Astrocyte (in vitro differentiated cells and primary cell): Measurements from ENCODE around the gene SCAMP5. TPM values are rescaled to one million over a fixed set of nuclear protein-coding genes. Genes with fewer than 3 reads are reported as not detected.
A peak's percentile ranks its signal among the peaks of the same experiment; 100 is the strongest.

Experiments
- DNase-seq: peaks from one replicate; pipeline ENCODE4 v3.0.0-alpha.2; 2010; ENCODE audit warnings: low read depth
- FAIRE-seq: peaks from 2 replicates; lab custom pipeline; 2011; peaks lifted over from hg19 to GRCh38; lab: Jason Lieb, UNC
- H2AFZ ChIP-seq: 2 replicates; pipeline ENCODE4 v1.6.0; 2012; ENCODE audit warnings: low read depth, low read length, inconsistent platforms
- H3K27ac ChIP-seq: 2 replicates; pipeline ENCODE4 v1.5.1; 2011; ENCODE audit warnings: low read depth, low read length, inconsistent platforms
- H3K27me3 ChIP-seq: 2 replicates; pipeline ENCODE4 v1.6.0; 2011; ENCODE audit warnings: low read length, inconsistent platforms; ENCODE audit not compliant: insufficient read depth
- H3K36me3 ChIP-seq: 2 replicates; pipeline ENCODE4 v1.5.1; 2011; ENCODE audit warnings: low read length, inconsistent platforms; ENCODE audit not compliant: insufficient read depth
- H3K4me1 ChIP-seq: 2 replicates; pipeline ENCODE4 v1.5.1; 2011; ENCODE audit warnings: low read length, inconsistent platforms; ENCODE audit not compliant: insufficient read depth
- H3K4me2 ChIP-seq: 2 replicates; pipeline ENCODE4 v1.6.0; 2012; ENCODE audit warnings: low read length, inconsistent platforms
- H3K4me3 ChIP-seq: 2 replicates; pipeline ENCODE4 v1.5.1; 2011; ENCODE audit warnings: low read depth, mild to moderate bottlenecking, low read length, inconsistent platforms; ENCODE audit not compliant: insufficient read depth
- H3K79me2 ChIP-seq: 2 replicates; pipeline ENCODE4 v1.6.0; 2012; ENCODE audit warnings: mild to moderate bottlenecking, low read length, inconsistent platforms; ENCODE audit not compliant: insufficient read depth
- H3K9ac ChIP-seq: 2 replicates; pipeline ENCODE4 v1.6.0; 2012; ENCODE audit warnings: mild to moderate bottlenecking, low read length, inconsistent platforms
- H3K9me3 ChIP-seq: 2 replicates; pipeline ENCODE4 v1.5.1; 2012; ENCODE audit warnings: low read depth, mild to moderate bottlenecking, low read length, inconsistent platforms; ENCODE audit not compliant: insufficient read depth
- H4K20me1 ChIP-seq: 2 replicates; pipeline ENCODE4 v1.6.0; 2012; ENCODE audit warnings: low read length, inconsistent platforms; ENCODE audit not compliant: insufficient read depth
- H3K27ac Mint-ChIP-seq: one replicate; pipeline ENCODE4 v1.8.0; 2021; ENCODE audit warnings: mild to moderate bottlenecking, mixed read lengths; ENCODE audit not compliant: unreplicated experiment
- H3K27me3 Mint-ChIP-seq: one replicate; pipeline ENCODE4 v1.8.0; 2021; ENCODE audit warnings: low read depth, mixed read lengths; ENCODE audit not compliant: unreplicated experiment
- H3K36me3 Mint-ChIP-seq: one replicate; pipeline ENCODE4 v1.8.0; 2021; ENCODE audit warnings: low read depth, mixed read lengths; ENCODE audit not compliant: unreplicated experiment
- H3K4me1 Mint-ChIP-seq: one replicate; pipeline ENCODE4 v1.8.0; 2021; ENCODE audit warnings: low read depth, mixed read lengths; ENCODE audit not compliant: unreplicated experiment
- H3K4me3 Mint-ChIP-seq: one replicate; pipeline ENCODE4 v1.8.0; 2021; ENCODE audit warnings: mild to moderate bottlenecking, moderate library complexity, mixed read lengths; ENCODE audit not compliant: unreplicated experiment
- H3K9me3 Mint-ChIP-seq: one replicate; pipeline ENCODE4 v1.8.0; 2021; ENCODE audit warnings: mild to moderate bottlenecking, mixed read lengths; ENCODE audit not compliant: unreplicated experiment
- EZH2 ChIP-seq: IDR thresholded peaks from 2 replicates; pipeline ENCODE4 v1.6.1; 2012; ENCODE audit warnings: mild to moderate bottlenecking, low read length, inconsistent platforms; ENCODE audit not compliant: insufficient read depth
- total RNA-seq: library from RNA; stranded (reverse); gene quantifications from 2 replicates; pipeline ENCODE4 v1.2.1, GENCODE V29; 2021
- TF ChIP-seq, protein P1 (sequence below): IDR thresholded peaks from 2 replicates; pipeline ENCODE4 v1.5.1; 2011; ENCODE audit warnings: low read depth, mild to moderate bottlenecking, inconsistent platforms, low read length, moderate library complexity; ENCODE audit not compliant: insufficient read depth

SCAMP5 gene
- total RNA-seq, 1 donor from 2014 or later, result 18.7 TPM

DNA sequence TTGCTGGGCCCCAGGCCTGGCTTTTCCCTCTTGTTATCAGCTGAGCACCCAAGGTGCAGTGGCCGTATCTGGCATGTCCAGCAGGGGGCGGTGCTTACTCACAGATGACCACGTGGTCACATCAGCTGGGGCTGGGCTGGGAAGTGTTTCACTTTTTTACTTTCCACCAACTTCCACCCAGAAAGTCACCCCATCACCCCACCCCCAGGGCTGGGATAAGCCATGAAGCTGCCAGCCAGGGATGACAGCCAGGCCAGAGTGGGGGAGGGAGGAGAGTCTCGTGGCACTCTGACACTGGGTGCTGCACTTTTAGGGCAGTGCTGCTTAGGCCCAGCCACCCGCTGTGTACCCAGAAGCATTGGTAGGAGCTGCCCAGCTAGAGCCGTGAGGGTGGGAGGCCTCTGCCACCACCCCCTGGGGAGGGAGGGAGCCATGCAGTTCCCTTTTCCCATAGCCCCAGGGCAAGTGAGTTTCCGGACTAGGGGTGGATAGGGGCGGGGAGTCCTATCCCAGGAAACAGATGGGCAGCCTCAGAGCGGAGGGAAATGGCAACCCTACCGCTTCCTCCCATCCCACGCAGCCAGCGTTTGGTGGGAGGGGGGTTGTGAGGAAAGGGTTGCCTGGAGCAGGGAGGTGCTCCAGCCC lies 34.1 kb downstream of the SCAMP5 start:
- H3K4me1 Mint-ChIP-seq, result peaks cover 16% of the 10 kb centered on the region
- DNase-seq (peak; percentile 40), FAIRE-seq (no peak)
- Histone ChIP-seq H3K27me3 (no peaks in the 10 kb centered on the region), H3K4me3 (no peak overlapping the region), H3K4me1 (peaks cover 8% of the 10 kb centered on the region), H3K9me3 (no peaks in the 10 kb centered on the region), H3K36me3 (no peaks in the 10 kb centered on the region), H3K27ac (no peak overlapping the region), H3K79me2 (peaks cover 14% of the 10 kb centered on the region), H3K4me2 (peak overlapping the region; percentile 59), H2AFZ (peak overlapping the region; percentile 50), H3K9ac (peak overlapping the region; percentile 50), H4K20me1 (peaks cover 16% of the 10 kb centered on the region)
- H3K27ac Mint-ChIP-seq, result no peak overlapping the region
- H3K4me3 Mint-ChIP-seq, result no peak overlapping the region
- H3K27me3 Mint-ChIP-seq, result no peaks in the 10 kb centered on the region
- TF ChIP-seq, protein P1, sequence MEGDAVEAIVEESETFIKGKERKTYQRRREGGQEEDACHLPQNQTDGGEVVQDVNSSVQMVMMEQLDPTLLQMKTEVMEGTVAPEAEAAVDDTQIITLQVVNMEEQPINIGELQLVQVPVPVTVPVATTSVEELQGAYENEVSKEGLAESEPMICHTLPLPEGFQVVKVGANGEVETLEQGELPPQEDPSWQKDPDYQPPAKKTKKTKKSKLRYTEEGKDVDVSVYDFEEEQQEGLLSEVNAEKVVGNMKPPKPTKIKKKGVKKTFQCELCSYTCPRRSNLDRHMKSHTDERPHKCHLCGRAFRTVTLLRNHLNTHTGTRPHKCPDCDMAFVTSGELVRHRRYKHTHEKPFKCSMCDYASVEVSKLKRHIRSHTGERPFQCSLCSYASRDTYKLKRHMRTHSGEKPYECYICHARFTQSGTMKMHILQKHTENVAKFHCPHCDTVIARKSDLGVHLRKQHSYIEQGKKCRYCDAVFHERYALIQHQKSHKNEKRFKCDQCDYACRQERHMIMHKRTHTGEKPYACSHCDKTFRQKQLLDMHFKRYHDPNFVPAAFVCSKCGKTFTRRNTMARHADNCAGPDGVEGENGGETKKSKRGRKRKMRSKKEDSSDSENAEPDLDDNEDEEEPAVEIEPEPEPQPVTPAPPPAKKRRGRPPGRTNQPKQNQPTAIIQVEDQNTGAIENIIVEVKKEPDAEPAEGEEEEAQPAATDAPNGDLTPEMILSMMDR, result peak; percentile 90
- TF ChIP-seq EZH2, result no peak
- peaks cover 2% of the 10 kb centered on the region for H3K36me3 Mint-ChIP-seq
- H3K9me3 Mint-ChIP-seq, result no peaks in the 10 kb centered on the region

DNA sequence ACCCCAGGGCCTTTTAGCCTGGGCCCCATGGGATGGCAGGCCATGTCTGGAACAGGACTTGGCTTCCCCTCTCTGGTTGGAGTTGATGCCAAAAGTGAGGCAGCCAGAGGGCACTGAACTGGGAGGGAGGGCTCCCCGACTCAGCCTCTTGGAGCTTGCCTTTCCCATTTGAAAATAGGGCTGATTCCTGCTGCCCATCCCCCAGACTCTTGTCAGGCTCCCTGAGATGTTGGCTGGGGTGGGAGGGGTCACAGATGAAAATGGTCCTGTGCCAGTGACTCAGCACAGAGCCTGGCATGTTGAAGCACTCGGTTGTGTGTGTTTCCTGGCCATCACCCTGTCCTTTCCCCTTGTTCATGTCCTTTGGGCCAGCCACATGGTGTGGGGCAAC lies 34.7 kb downstream of the SCAMP5 start:
- Histone ChIP-seq H3K4me3 (no peak overlapping the region), H3K27ac (no peak overlapping the region), H3K27me3 (no peaks in the 10 kb centered on the region), H4K20me1 (peaks cover 16% of the 10 kb centered on the region), H3K9me3 (no peaks in the 10 kb centered on the region), H3K4me2 (peak overlapping the region; percentile 59), H3K4me1 (peaks cover 8% of the 10 kb centered on the region), H3K36me3 (no peaks in the 10 kb centered on the region), H2AFZ (peak overlapping the region; percentile 30), H3K79me2 (peaks cover 16% of the 10 kb centered on the region), H3K9ac (peak overlapping the region; percentile 50)
- FAIRE-seq (no peak), DNase-seq (no peak)
- no peaks in the 10 kb centered on the region for H3K27me3 Mint-ChIP-seq
- H3K4me1 Mint-ChIP-seq, result peaks cover 16% of the 10 kb centered on the region
- H3K27ac Mint-ChIP-seq, result no peak overlapping the region
- no peaks in the 10 kb centered on the region for H3K9me3 Mint-ChIP-seq
- H3K4me3 Mint-ChIP-seq, result no peak overlapping the region
- peaks cover 2% of the 10 kb centered on the region for H3K36me3 Mint-ChIP-seq
- TF ChIP-seq, protein P1, result no peak
- TF ChIP-seq EZH2, result no peak

DNA sequence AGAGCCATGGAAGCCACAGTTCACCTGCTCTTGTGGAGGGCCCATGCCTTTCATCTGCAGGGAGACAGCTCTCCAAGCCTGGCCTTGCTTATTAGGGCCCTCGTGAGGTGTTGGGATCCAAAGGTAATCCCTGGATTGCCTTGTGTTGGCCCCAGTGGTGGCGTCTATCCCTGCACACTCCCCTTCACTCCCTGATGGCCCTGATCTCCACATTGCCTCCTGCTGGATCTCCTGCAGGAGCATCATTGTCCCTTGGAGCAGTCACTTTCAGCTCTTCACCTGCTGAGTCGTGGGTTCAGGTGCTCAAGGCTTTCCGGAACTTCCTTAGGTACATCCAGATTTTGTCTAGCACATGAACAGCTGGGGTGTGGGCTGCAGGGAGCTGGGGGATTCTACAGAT lies 35.1 kb downstream of the SCAMP5 start:
- no peaks in the 10 kb centered on the region for H3K9me3 ChIP-seq
- peaks cover 16% of the 10 kb centered on the region for H4K20me1 ChIP-seq
- peak overlapping the region; percentile 34 for H3K27ac Mint-ChIP-seq
- peaks cover 2% of the 10 kb centered on the region for H3K36me3 Mint-ChIP-seq
- no peaks in the 10 kb centered on the region for H3K27me3 Mint-ChIP-seq
- H3K4me3 Mint-ChIP-seq, result no peak overlapping the region
- H3K27ac ChIP-seq, result no peak overlapping the region
- H3K9me3 Mint-ChIP-seq, result no peaks in the 10 kb centered on the region
- H3K4me3 ChIP-seq, result no peak overlapping the region
- no peak overlapping the region for H3K4me2 ChIP-seq
- peaks cover 16% of the 10 kb centered on the region for H3K4me1 Mint-ChIP-seq
- no peaks in the 10 kb centered on the region for H3K36me3 ChIP-seq
- H3K9ac ChIP-seq, result no peak overlapping the region
- DNase-seq, result no peak
- H2AFZ ChIP-seq, result no peak overlapping the region
- no peak for TF ChIP-seq EZH2
- TF ChIP-seq, protein P1, result no peak
- H3K27me3 ChIP-seq, result no peaks in the 10 kb centered on the region
- H3K4me1 ChIP-seq, result peaks cover 8% of the 10 kb centered on the region
- no peak for FAIRE-seq
- H3K79me2 ChIP-seq, result peaks cover 17% of the 10 kb centered on the region
